Endodermal cell (in vitro differentiated cells): ENCODE data around the gene DCAKD. TPM values are rescaled to one million over a fixed set of nuclear protein-coding genes. Genes with fewer than 3 reads are reported as not detected.

Source experiments
- DNase-seq: peaks from one replicate; pipeline ENCODE4 v3.0.0-alpha.2; 2017
- H3K27ac ChIP-seq: 2 replicates; pipeline ENCODE4 v1.5.1; 2013; ENCODE audit warnings: mild to moderate bottlenecking, low read depth, low read length, moderate library complexity
- H3K27me3 ChIP-seq: 2 replicates; pipeline ENCODE4 v1.6.1; 2013; ENCODE audit warnings: mild to moderate bottlenecking, low read length, moderate library complexity; ENCODE audit not compliant: insufficient read depth, control insufficient read depth, poor library complexity, severe bottlenecking
- H3K36me3 ChIP-seq: 2 replicates; pipeline ENCODE4 v1.7.0; 2013; ENCODE audit warnings: mild to moderate bottlenecking, low read length, moderate library complexity; ENCODE audit not compliant: control insufficient read depth, insufficient read depth
- H3K4me1 ChIP-seq: one replicate; pipeline ENCODE4 v1.7.0; 2013; ENCODE audit warnings: low read length; ENCODE audit not compliant: control insufficient read depth, insufficient read depth
- H3K4me3 ChIP-seq: 2 replicates; pipeline ENCODE4 v1.5.1; 2013; ENCODE audit warnings: mild to moderate bottlenecking, low read length, moderate library complexity
- H3K9ac ChIP-seq: 2 replicates; pipeline ENCODE4 v1.6.1; 2013; ENCODE audit warnings: mild to moderate bottlenecking, low read length, moderate library complexity; ENCODE audit not compliant: poor library complexity, severe bottlenecking; ENCODE audit errors: extremely low read depth
- H3K9me3 ChIP-seq: 2 replicates; pipeline ENCODE4 v1.6.1; 2013; ENCODE audit warnings: mild to moderate bottlenecking, low read length, moderate library complexity; ENCODE audit not compliant: control insufficient read depth
- H3K27ac Mint-ChIP-seq: 2 replicates; pipeline ENCODE4 v1.8.0; 2020; ENCODE audit warnings: mixed read lengths
- H3K27me3 Mint-ChIP-seq: 2 replicates; pipeline ENCODE4 v1.8.0; 2021; ENCODE audit warnings: mild to moderate bottlenecking, mixed read lengths; ENCODE audit not compliant: insufficient read depth
- H3K36me3 Mint-ChIP-seq: 2 replicates; pipeline ENCODE4 v1.8.0; 2020; ENCODE audit warnings: low read depth, mixed read lengths
- H3K4me1 Mint-ChIP-seq: 2 replicates; pipeline ENCODE4 v1.8.0; 2020; ENCODE audit warnings: mixed read lengths
- H3K4me3 Mint-ChIP-seq: 2 replicates; pipeline ENCODE4 v1.8.0; 2020; ENCODE audit warnings: mild to moderate bottlenecking, moderate library complexity, mixed read lengths
- H3K9me3 Mint-ChIP-seq: 2 replicates; pipeline ENCODE4 v1.8.0; 2020; ENCODE audit warnings: mild to moderate bottlenecking, mixed read lengths
- WGBS, 2 experiments: methylation state at CpG; one replicate each; pipeline versions ENCODE4 v1.1.5 to v1.1.7; 2013; ENCODE audit warnings: missing lambda C conversion rate in 2 of 2, mixed read lengths in 1 of 2; ENCODE audit not compliant: insufficient coverage in 1 of 2, insufficient read length in 1 of 2; 5-methylcytosine and 5-hydroxymethylcytosine counted together
- total RNA-seq, 2 donors: library from RNA; stranded (reverse); fragmentation: NEBNext Ultra II Directional in 1 of 2; extraction: Animal tissue kit (Norgen Biotek cat#: 25700) in 1 of 2; gene quantifications; 2 replicates in 1 of 2; 3 replicates in 1 of 2; pipeline ENCODE4 v1.2.1, GENCODE V29; 2021
- TF ChIP-seq, protein P1 (sequence below): fragments of 200-600 bp; sonication (generic); conservative IDR thresholded peaks from 2 replicates; pipeline ENCODE4 v1.5.0; 2021; ENCODE audit warnings: antibody characterized with exemption, mild to moderate bottlenecking

Gene DCAKD
- total RNA-seq, 2 donors from 2014 or later: 54.5 to 69.4 TPM

DNA sequence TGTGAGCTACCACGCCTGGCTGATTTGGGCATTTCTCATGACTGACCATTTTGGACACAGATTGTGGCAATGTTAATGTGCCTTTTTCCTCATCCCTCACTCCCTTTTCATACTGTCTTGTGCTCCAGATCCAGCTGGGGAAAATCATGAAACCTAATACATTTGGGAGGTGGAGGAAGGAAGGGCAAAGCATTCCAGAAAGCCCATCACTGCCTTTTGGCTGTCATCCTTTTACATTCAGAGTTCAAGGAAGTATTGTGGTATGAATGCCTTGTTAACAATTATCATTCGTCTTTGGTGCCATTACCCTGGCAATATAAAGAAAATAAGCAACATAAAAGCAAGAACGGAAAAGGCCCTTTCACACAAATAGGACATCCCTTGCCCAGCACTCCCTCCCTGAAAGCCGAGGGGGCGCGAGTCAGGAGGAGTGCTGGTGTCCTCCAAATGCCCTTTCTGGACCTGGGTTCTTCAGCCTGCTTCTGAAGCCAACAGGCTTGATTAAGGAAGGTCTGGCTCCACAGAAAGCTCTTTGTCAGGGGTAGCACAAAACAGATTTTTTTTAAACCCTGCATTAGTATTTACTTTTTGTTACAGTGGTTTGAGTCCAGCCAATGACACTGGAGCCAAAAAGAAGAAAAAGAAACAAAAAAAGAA is 29.7 kb upstream of the DCAKD start:
- WGBS, 2 experiments: 95 to 97% methylated on average over 5 to 6 of the region's 6 CpGs
- Histone ChIP-seq H3K27me3 (no peaks in the 10 kb centered on the region), H3K36me3 (peaks cover 58% of the 10 kb centered on the region), H3K4me3 (no peak overlapping the region), H3K9ac (no peak overlapping the region), H3K9me3 (no peaks in the 10 kb centered on the region), H3K4me1 (no peaks in the 10 kb centered on the region), H3K27ac (no peak overlapping the region)
- Mint-ChIP-seq H3K27me3 (no peaks in the 10 kb centered on the region), H3K4me1 (no peaks in the 10 kb centered on the region), H3K36me3 (peaks cover 65% of the 10 kb centered on the region), H3K27ac (no peak overlapping the region), H3K4me3 (no peak overlapping the region), H3K9me3 (no peaks in the 10 kb centered on the region)
- TF ChIP-seq, protein P1, sequence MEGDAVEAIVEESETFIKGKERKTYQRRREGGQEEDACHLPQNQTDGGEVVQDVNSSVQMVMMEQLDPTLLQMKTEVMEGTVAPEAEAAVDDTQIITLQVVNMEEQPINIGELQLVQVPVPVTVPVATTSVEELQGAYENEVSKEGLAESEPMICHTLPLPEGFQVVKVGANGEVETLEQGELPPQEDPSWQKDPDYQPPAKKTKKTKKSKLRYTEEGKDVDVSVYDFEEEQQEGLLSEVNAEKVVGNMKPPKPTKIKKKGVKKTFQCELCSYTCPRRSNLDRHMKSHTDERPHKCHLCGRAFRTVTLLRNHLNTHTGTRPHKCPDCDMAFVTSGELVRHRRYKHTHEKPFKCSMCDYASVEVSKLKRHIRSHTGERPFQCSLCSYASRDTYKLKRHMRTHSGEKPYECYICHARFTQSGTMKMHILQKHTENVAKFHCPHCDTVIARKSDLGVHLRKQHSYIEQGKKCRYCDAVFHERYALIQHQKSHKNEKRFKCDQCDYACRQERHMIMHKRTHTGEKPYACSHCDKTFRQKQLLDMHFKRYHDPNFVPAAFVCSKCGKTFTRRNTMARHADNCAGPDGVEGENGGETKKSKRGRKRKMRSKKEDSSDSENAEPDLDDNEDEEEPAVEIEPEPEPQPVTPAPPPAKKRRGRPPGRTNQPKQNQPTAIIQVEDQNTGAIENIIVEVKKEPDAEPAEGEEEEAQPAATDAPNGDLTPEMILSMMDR: no peak
- DNase-seq: no peak

DNA sequence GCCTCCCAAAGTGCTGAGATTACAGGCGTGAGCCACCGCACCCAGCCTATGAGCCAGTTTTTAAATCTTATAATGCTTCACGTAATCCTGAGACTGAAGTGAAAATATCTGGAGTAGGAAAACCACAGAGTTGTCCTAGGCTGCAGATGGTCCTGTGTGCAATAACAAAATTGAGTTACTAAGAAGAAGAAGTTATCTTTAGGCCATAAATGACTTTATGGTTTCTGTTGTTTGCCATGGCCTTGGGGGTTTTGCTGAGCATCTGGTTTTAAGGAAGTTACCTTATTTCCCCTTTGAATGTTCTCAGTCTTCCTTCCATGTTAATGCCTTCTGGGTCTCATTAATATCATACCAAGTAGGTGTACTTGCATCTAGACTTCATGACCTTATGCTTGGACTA is 26.2 kb upstream of the DCAKD start:
- no peaks in the 10 kb centered on the region for H3K9me3 ChIP-seq
- Mint-ChIP-seq H3K27ac (no peak overlapping the region), H3K36me3 (peaks cover 67% of the 10 kb centered on the region), H3K9me3 (no peaks in the 10 kb centered on the region), H3K4me3 (no peak overlapping the region), H3K27me3 (no peaks in the 10 kb centered on the region), H3K4me1 (no peaks in the 10 kb centered on the region)
- no peak for DNase-seq
- H3K36me3 ChIP-seq: peaks cover 51% of the 10 kb centered on the region
- H3K27me3 ChIP-seq: no peaks in the 10 kb centered on the region
- H3K9ac ChIP-seq: no peak overlapping the region
- H3K4me1 ChIP-seq: no peaks in the 10 kb centered on the region
- H3K4me3 ChIP-seq: no peak overlapping the region
- no peak overlapping the region for H3K27ac ChIP-seq
- TF ChIP-seq, protein P1: no peak
- 94 to 99% methylated on average over 3 of the region's 3 CpGs for WGBS, 2 experiments

DNA sequence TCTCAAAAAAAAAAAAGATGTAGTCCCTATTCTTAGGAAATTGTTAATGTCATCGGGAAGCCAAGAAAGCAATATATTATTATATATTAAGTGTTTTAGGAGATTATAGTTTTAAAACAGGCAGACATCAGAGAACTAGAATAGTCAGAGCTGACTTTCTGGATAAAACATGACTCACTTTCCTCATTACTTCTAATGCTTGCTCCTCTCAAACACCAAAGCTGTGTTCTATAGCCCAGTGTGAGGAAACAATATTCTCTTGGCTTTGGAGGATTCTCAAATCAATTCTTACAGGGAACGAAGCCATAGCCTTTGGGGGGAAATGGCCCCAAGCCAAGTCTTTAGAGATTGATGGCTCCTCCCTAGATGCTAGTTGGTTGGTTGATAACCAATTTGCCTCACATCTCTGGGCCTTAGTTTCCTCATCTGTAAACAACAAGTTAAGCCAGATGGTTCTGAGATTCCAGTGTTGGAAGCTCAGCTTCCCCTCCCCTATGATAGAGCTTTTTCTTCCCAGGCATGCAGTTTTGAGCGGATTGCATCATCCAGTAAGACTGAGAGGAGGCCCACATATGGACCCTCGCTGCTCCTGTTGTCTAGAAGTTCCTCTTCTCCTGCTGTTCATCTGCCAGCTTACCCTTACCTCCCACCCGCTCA is 22.1 kb upstream of the DCAKD start:
- Histone ChIP-seq H3K9ac (no peak overlapping the region), H3K4me1 (no peaks in the 10 kb centered on the region), H3K27ac (no peak overlapping the region), H3K27me3 (no peaks in the 10 kb centered on the region), H3K9me3 (no peaks in the 10 kb centered on the region), H3K4me3 (no peak overlapping the region), H3K36me3 (peaks cover 40% of the 10 kb centered on the region)
- Mint-ChIP-seq H3K27me3 (no peaks in the 10 kb centered on the region), H3K27ac (peak overlapping the region; percentile 3), H3K9me3 (no peaks in the 10 kb centered on the region), H3K4me1 (no peaks in the 10 kb centered on the region), H3K4me3 (no peak overlapping the region), H3K36me3 (peaks cover 55% of the 10 kb centered on the region)
- DNase-seq: no peak
- 93 to 94% methylated on average over 3 to 4 of the region's 5 CpGs for WGBS, 2 experiments
- TF ChIP-seq, protein P1: no peak
